K562 (cell line): ENCODE measurements around the gene CAPZB. TPM values are rescaled to one million over a fixed set of nuclear protein-coding genes. Genes with fewer than 3 reads are reported as not detected.

Experiments used
- FOXM1 ChIP-seq, 2 experiments: fragments of 450-650 bp in 1 of 2; sonication (generic) in 1 of 2; formaldehyde crosslinking in 1 of 2; IDR thresholded peaks; 2 replicates each; pipeline versions ENCODE4 v1.6.1 to v1.9.0; 2017 to 2022; ENCODE audit warnings: low read depth in 2 of 2, mild to moderate bottlenecking in 2 of 2, missing genetic modification reagents in 1 of 2, moderate library complexity in 1 of 2
- TCFL5 ChIP-seq: fragments of 250-450 bp; sonication (Bioruptor Pico); conservative IDR thresholded peaks from 2 replicates; pipeline ENCODE4 v1.6.1; 2021; ENCODE audit warnings: mild to moderate bottlenecking, moderate library complexity, matching md5 sums
- ZBTB17 ChIP-seq: fragments of 450-650 bp; formaldehyde crosslinking; IDR thresholded peaks from 2 replicates; pipeline ENCODE4 v1.4.0; 2020; ENCODE audit warnings: mild to moderate bottlenecking
- ZBTB40 ChIP-seq, 2 experiments: fragments of 450-650 bp in 1 of 2; sonication (generic) in 1 of 2; formaldehyde crosslinking in 1 of 2; IDR thresholded peaks; 2 replicates each; pipeline versions ENCODE4 v1.7.1 to v1.9.0; 2016 to 2022; ENCODE audit warnings: inconsistent platforms in 1 of 2, mild to moderate bottlenecking in 1 of 2, missing genetic modification reagents in 1 of 2
- ZNF518B ChIP-seq: fragments of 250-450 bp; sonication (Bioruptor Pico); IDR thresholded peaks from 2 replicates; pipeline ENCODE4 v1.5.0; 2021; ENCODE audit warnings: mild to moderate bottlenecking, moderate library complexity
- polyA plus RNA-seq, 8 experiments: library from polyadenylated mRNA; depleted of rRNA in 4 of 8; stranded (reverse) in 5 of 8; unstranded in 3 of 8; fragments of >200 nt; fragmentation: Nextera tagmentation in 2 of 8; fragmentation: Illumina TruSeq in 1 of 8; extraction: Ambion mirVana in 2 of 8; extraction: Trizol in 1 of 8; gene quantifications; 2 replicates each; pipeline versions ENCODE4 v1.2.1 to v1.2.3, GENCODE V29; 2011 to 2014; ENCODE audit warnings: inconsistent platforms in 1 of 8, missing spikeins in 1 of 8
- total RNA-seq, 7 experiments: library from RNA; depleted of rRNA in 6 of 7; stranded (reverse); fragments of >200 nt in 6 of 7; fragmentation: Illumina TruSeq in 2 of 7; extraction: Trizol in 2 of 7; gene quantifications; 2 replicates each; pipeline versions ENCODE4 v1.2.1 to v1.2.3, GENCODE V29; 2011 to 2021; ENCODE audit warnings: low replicate concordance in 1 of 7

Gene CAPZB
- total and polyA plus RNA-seq, 9 of the 15 experiments (the other 6 are each of a cell fraction or from before 2014, with no cell fraction given): 57.6 to 297 (median 125) TPM

DNA sequence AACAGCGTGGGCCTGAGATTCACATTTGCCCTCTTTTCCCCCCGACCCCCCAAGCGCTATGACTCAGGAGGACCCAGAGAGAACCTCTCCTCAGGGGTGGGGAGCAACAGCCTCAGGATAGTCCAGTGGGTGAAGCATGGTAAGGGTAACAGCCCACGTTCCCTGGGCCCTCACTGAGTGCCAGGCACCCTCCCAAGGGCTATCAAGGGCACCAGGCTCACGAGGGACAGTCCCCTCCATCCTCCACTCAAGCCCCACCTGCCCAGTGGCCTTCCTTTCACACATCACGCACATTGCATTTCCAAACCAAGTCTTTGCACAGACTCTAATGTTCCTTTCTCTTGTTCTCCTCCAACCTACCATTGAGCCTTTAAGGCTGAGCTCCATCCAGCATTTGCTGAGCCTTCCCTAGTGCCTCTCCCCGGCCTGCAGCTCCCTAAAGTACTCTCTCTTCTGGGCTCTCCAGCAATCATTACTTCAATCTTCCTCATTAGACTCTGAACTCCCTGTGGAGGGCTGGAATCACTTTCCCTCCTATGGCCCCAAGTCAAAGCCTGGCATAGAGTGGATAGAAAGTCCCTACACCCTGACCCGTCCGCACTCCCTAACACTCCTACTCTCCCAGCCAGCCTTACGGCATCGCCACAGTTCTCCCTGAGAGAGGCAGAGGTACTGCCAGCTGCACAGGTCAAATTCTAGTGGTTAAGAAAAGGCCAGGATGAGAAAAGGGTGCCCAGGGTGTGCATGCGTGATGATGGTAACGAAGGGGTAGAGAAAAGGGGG, 174.4 kb downstream of the CAPZB start (continued):
- TF ChIP-seq FOXM1 (IDR thresholded peaks at IDR 0.05; ENCODE audit: low read depth): no peak
- TF ChIP-seq FOXM1 (CRISPR knock-in tag; IDR thresholded peaks at IDR 0.05; ENCODE audit: low read depth): no peak
- no peak for TF ChIP-seq ZNF518B (CRISPR knock-in tag)
- TF ChIP-seq ZBTB40 (IDR thresholded peaks at IDR 0.05): 0 out of 2 replicates have a peak, but pooled peaks have one; percentile 61
- TF ChIP-seq ZBTB40 (CRISPR knock-in tag; IDR thresholded peaks at IDR 0.05): no peak
- no peak for TF ChIP-seq ZBTB17 (CRISPR knock-in tag)
- TF ChIP-seq TCFL5 (CRISPR knock-in tag): no peak
